NCI-H1436 treated with DMSO at 0.1 percent for 48 hours (cell line): ENCODE results near the gene TEC.

ENCODE experiments used
- DNase-seq: peaks from one replicate; lab custom pipeline; 2025; lab: John Stamatoyannopoulos, UW

TEC gene

GRCh38 chr4:48163746-48164145, 105.9 kb downstream of the TEC start:
- DNase-seq, result no peak

- no peak for DNase-seq
These were observed 107.5 kb downstream of the TEC start for GRCh38 chr4:48162162-48162561.

GRCh38 chr4:48157271-48157670, 112.4 kb downstream of the TEC start:
- DNase-seq, result no peak

- DNase-seq, result no peak
These were observed 113.2 kb downstream of the TEC start for GRCh38 chr4:48156423-48156822.

GRCh38 chr4:48153791-48154550, 115.7 kb downstream of the TEC start:
- DNase-seq, result no peak

GRCh38 chr4:48152259-48152658, 117.4 kb downstream of the TEC start:
- DNase-seq, result no peak

- DNase-seq, result no peak
These were observed 119.7 kb downstream of the TEC start for GRCh38 chr4:48149827-48150370.

GRCh38 chr4:48147621-48148020, 122.0 kb downstream of the TEC start:
- no peak for DNase-seq

GRCh38 chr4:48141048-48141447, 128.6 kb downstream of the TEC start:
- peak; percentile 20 for DNase-seq

GRCh38 chr4:48139691-48140090, 129.9 kb downstream of the TEC start:
- DNase-seq, result no peak

GRCh38 chr4:48138936-48139335, 130.7 kb downstream of the TEC start:
- DNase-seq, result no peak

GRCh38 chr4:48138511-48138910, 131.1 kb downstream of the TEC start:
- no peak for DNase-seq

GRCh38 chr4:48137846-48138245, 131.8 kb downstream of the TEC start:
- no peak for DNase-seq

GRCh38 chr4:48134081-48134480, 135.6 kb downstream of the TEC start, which contains the start of gene TXK:
Gene TXK (minus strand): TSS chr4:48134250. CDS start chr4:48134170, 80 bp downstream.
- DNase-seq, result no peak

GRCh38 chr4:48133669-48134068, 136.0 kb downstream of the TEC start:
- no peak for DNase-seq

- DNase-seq, result no peak
These were observed 137.9 kb downstream of the TEC start for GRCh38 chr4:48131736-48132135.

- no peak for DNase-seq
These were observed 139.5 kb downstream of the TEC start for GRCh38 chr4:48130100-48130499.

- DNase-seq, result no peak
These were observed 140.2 kb downstream of the TEC start for GRCh38 chr4:48129307-48130014.

- no peak for DNase-seq
These were observed 141.8 kb downstream of the TEC start for GRCh38 chr4:48127682-48128404.

GRCh38 chr4:48127231-48127630, 142.4 kb downstream of the TEC start:
- no peak for DNase-seq

GRCh38 chr4:48126621-48127020, 143.0 kb downstream of the TEC start:
- no peak for DNase-seq

GRCh38 chr4:48124870-48125269, 144.8 kb downstream of the TEC start:
- DNase-seq, result no peak

GRCh38 chr4:48122756-48123155, 146.9 kb downstream of the TEC start:
- DNase-seq, result no peak
